Mesenchymal stem cell (in vitro differentiated cells and primary cell): ENCODE data around the gene BRME1.

ENCODE experiments used
- DNase-seq: peaks from one replicate; pipeline ENCODE4 v3.0.0-alpha.2; 2013
- H2AFZ ChIP-seq: one replicate; pipeline ENCODE4 v1.6.1; 2013; ENCODE audit warnings: low read depth, mild to moderate bottlenecking, control low read depth, inconsistent platforms, low read length, moderate library complexity
- H2AK5ac ChIP-seq: 2 replicates; pipeline ENCODE4 v1.6.1; 2013; ENCODE audit warnings: low read length, moderate library complexity, mild to moderate bottlenecking, inconsistent platforms; ENCODE audit not compliant: severe bottlenecking
- H2BK120ac ChIP-seq: one replicate; pipeline ENCODE4 v1.6.1; 2013; ENCODE audit warnings: low read depth, mild to moderate bottlenecking, inconsistent platforms, low read length, moderate library complexity
- H2BK12ac ChIP-seq, 2 experiments: one replicate each; pipeline ENCODE4 v1.6.1; 2013; ENCODE audit warnings: inconsistent platforms in 2 of 2, low read length in 2 of 2, mild to moderate bottlenecking in 2 of 2, moderate library complexity in 2 of 2, control low read depth in 1 of 2
- H2BK15ac ChIP-seq: one replicate; pipeline ENCODE4 v1.6.1; 2013; ENCODE audit warnings: mild to moderate bottlenecking, low read depth, inconsistent platforms; ENCODE audit not compliant: poor library complexity, severe bottlenecking
- H2BK5ac ChIP-seq: 2 replicates; pipeline ENCODE4 v1.6.1; 2013; ENCODE audit warnings: low read depth, mild to moderate bottlenecking, low read length, control low read depth, inconsistent platforms; ENCODE audit not compliant: poor library complexity, severe bottlenecking
- H3K14ac ChIP-seq, 2 experiments: one replicate each; pipeline ENCODE4 v1.6.1; 2013; ENCODE audit warnings: inconsistent platforms in 2 of 2, low read length in 2 of 2, control low read depth in 1 of 2, mild to moderate bottlenecking in 1 of 2, moderate library complexity in 1 of 2
- H3K18ac ChIP-seq, 2 experiments: one replicate each; pipeline ENCODE4 v1.6.1; 2013; ENCODE audit warnings: inconsistent platforms in 2 of 2, low read length in 2 of 2, control low read depth in 1 of 2, low read depth in 1 of 2, mild to moderate bottlenecking in 1 of 2
- H3K23ac ChIP-seq, 2 experiments: one replicate each; pipeline ENCODE4 v1.6.1; 2013; ENCODE audit warnings: inconsistent platforms in 2 of 2, low read length in 2 of 2, mild to moderate bottlenecking in 2 of 2, moderate library complexity in 2 of 2, control low read depth in 1 of 2
- H3K27ac ChIP-seq: 2 replicates; pipeline ENCODE4 v1.5.1; 2013; ENCODE audit warnings: mild to moderate bottlenecking, moderate library complexity, low read length, control low read depth, inconsistent platforms; ENCODE audit not compliant: poor library complexity, severe bottlenecking
- H3K27me3 ChIP-seq, 2 experiments: 2 replicates each; pipeline versions ENCODE4 v1.6.1 to v1.7.0; 2013; ENCODE audit warnings: low read length in 2 of 2, mild to moderate bottlenecking in 2 of 2, moderate library complexity in 2 of 2, control low read depth in 1 of 2, inconsistent platforms in 1 of 2; ENCODE audit not compliant: control insufficient read depth in 1 of 2, insufficient read depth in 1 of 2
- H3K36me3 ChIP-seq, 2 experiments: 2 replicates each; pipeline versions ENCODE4 v1.6.1 to v1.7.0; 2013; ENCODE audit warnings: low read length in 2 of 2, control low read depth in 1 of 2, inconsistent platforms in 1 of 2, low read depth in 1 of 2, mild to moderate bottlenecking in 1 of 2; ENCODE audit not compliant: insufficient read depth in 2 of 2, control insufficient read depth in 1 of 2
- H3K4ac ChIP-seq, 2 experiments: one replicate each; pipeline ENCODE4 v1.6.1; 2013; ENCODE audit warnings: inconsistent platforms in 2 of 2, low read length in 2 of 2, mild to moderate bottlenecking in 2 of 2, moderate library complexity in 2 of 2, control low read depth in 1 of 2, low read depth in 1 of 2
- H3K4me1 ChIP-seq: 2 replicates; pipeline ENCODE4 v1.6.1; 2013; ENCODE audit warnings: low read depth, low read length, control low read depth; ENCODE audit not compliant: control insufficient read depth, insufficient read depth
- H3K4me2 ChIP-seq: 2 replicates; pipeline ENCODE4 v1.6.1; 2013; ENCODE audit warnings: low read length, mild to moderate bottlenecking, inconsistent platforms; ENCODE audit not compliant: poor library complexity, severe bottlenecking
- H3K4me3 ChIP-seq, 2 experiments: 2 replicates each; pipeline versions ENCODE4 v1.5.1 to v1.7.0; 2013; ENCODE audit warnings: low read length in 2 of 2, mild to moderate bottlenecking in 2 of 2, control low read depth in 1 of 2, low read depth in 1 of 2; ENCODE audit not compliant: insufficient read depth in 1 of 2
- H3K79me1 ChIP-seq: replicated peaks from 2 replicates; pipeline ENCODE4 v1.6.1; 2013; ENCODE audit warnings: mild to moderate bottlenecking, control low read depth, low read length, inconsistent platforms; ENCODE audit not compliant: poor library complexity, severe bottlenecking
- H3K9ac ChIP-seq: 2 replicates; pipeline ENCODE4 v1.7.0; 2013; ENCODE audit warnings: mild to moderate bottlenecking, low read length, moderate library complexity
- H3K9me3 ChIP-seq: 2 replicates; pipeline ENCODE4 v1.7.0; 2013; ENCODE audit warnings: mild to moderate bottlenecking, low read length; ENCODE audit not compliant: control insufficient read depth
- H4K8ac ChIP-seq: one replicate; pipeline ENCODE4 v1.6.1; 2013; ENCODE audit warnings: inconsistent platforms, mild to moderate bottlenecking, low read length, moderate library complexity
- H4K91ac ChIP-seq: one replicate; pipeline ENCODE4 v1.6.1; 2013; ENCODE audit warnings: mild to moderate bottlenecking, low read length, inconsistent platforms
- WGBS: methylation state at CpG from one replicate; pipeline ENCODE4 v1.1.7; 2013; ENCODE audit warnings: mixed read lengths; 5-methylcytosine and 5-hydroxymethylcytosine counted together

Gene BRME1

DNA sequence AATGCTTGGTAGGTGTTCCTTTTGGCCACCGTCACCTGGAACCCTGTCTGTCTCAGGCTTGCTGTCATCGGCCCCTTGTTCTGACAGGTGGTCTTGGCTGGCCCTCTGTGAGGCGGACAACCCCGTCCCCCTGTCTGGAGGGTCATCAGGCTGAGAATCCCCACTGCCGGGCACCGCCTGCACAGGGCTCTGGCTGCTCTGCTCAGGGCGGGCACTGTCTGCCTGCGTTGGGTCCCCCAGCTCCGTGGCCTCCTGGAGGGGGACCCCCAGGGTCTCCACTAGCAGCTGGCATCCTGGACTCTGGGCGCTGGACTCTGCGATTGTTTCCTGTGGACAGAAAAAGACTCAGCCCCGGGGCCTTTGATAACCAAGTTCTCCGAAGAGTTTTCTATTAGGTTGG, 15.8 kb downstream of the BRME1 start:
- DNase-seq: no peak
- H3K9ac ChIP-seq: no peak overlapping the region
- no peak overlapping the region for H4K91ac ChIP-seq
- no peak overlapping the region for H3K4me2 ChIP-seq
- no peak overlapping the region for H3K4me3 ChIP-seq
- H2BK12ac ChIP-seq: no peak overlapping the region
- 94% methylated on average over 13 of the region's 13 CpGs for WGBS
- H2AFZ ChIP-seq: no peak overlapping the region
- H2BK5ac ChIP-seq: no peak overlapping the region
- H3K23ac ChIP-seq: no peak overlapping the region
- H2BK120ac ChIP-seq: no peak overlapping the region
- no peaks in the 10 kb centered on the region for H3K79me1 ChIP-seq
- no peaks in the 10 kb centered on the region for H3K9me3 ChIP-seq
- no peak overlapping the region for H2BK15ac ChIP-seq
- H3K27ac ChIP-seq: no peak overlapping the region
- H3K4ac ChIP-seq: no peak overlapping the region
- no peak overlapping the region for H4K8ac ChIP-seq
- H3K27me3 ChIP-seq: peaks cover 0 to 6% of the 10 kb centered on the region in 2 experiments
- H3K18ac ChIP-seq: no peak overlapping the region
- no peak overlapping the region for H2AK5ac ChIP-seq
- no peaks in the 10 kb centered on the region for H3K36me3 ChIP-seq
- H3K4me1 ChIP-seq: no peaks in the 10 kb centered on the region
- H3K14ac ChIP-seq: no peak overlapping the region

DNA sequence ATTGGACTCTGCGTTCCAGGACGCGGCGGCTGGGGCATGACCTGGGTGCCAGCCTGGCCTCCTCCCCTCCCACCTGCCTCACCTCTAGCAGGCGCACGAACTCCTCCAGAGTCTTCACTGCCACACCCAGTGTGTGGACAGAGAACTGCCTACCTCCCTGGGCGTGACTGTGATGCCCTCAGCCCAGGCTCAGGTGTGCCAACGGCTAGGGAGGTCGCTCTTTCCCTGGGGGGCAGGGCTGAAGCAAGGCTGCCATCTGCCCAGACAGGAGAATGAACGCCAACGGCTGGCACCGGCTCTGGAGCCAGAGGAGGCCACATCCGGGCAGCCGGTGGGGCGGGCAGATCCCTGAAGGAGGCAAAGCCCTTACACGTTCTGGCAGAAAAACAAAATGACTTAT, 17.6 kb downstream of the BRME1 start:
- 92% methylated on average over 16 of the region's 16 CpGs for WGBS
- no peak overlapping the region for H3K23ac ChIP-seq
- no peak overlapping the region for H3K4me3 ChIP-seq
- H3K27ac ChIP-seq: no peak overlapping the region
- H3K9me3 ChIP-seq: no peaks in the 10 kb centered on the region
- H3K9ac ChIP-seq: no peak overlapping the region
- peaks cover 0 to 21% of the 10 kb centered on the region in 2 experiments for H3K27me3 ChIP-seq
- H2AFZ ChIP-seq: no peak overlapping the region
- no peak overlapping the region for H2BK5ac ChIP-seq
- H3K4me1 ChIP-seq: peaks cover 2% of the 10 kb centered on the region
- H3K4me2 ChIP-seq: no peak overlapping the region
- no peaks in the 10 kb centered on the region for H3K36me3 ChIP-seq
- H2BK12ac ChIP-seq: no peak overlapping the region
- H2BK120ac ChIP-seq: no peak overlapping the region
- H4K91ac ChIP-seq: no peak overlapping the region
- H4K8ac ChIP-seq: no peak overlapping the region
- H3K4ac ChIP-seq: no peak overlapping the region
- H2AK5ac ChIP-seq: no peak overlapping the region
- no peak overlapping the region for H3K18ac ChIP-seq
- DNase-seq: no peak
- no peak overlapping the region for H3K14ac ChIP-seq
- no peaks in the 10 kb centered on the region for H3K79me1 ChIP-seq
- H2BK15ac ChIP-seq: no peak overlapping the region

DNA sequence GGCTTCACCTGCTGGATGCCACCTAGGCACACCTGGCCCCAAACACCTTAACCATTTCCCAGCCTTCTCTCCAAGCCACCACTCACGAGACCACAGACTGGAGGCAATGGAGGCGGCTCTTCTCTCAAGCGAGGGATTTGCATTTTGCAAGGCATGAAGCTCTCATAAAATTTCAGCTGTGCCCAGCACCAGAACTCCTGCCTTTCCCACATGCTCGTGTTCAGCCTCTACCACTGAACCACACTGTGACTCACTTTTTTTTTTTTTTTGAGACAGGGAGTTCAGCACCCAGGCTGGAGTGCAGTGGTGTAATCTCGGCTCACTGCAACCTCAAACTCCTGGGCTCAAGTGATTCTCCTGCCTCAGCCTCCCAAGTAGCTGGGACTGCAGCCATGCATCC, 18.4 kb downstream of the BRME1 start:
- Histone ChIP-seq H4K8ac (no peak overlapping the region), H3K27ac (no peak overlapping the region), H2AK5ac (no peak overlapping the region), H3K18ac (no peak overlapping the region), H2BK5ac (no peak overlapping the region), H3K27me3 (peaks cover 0 to 21% of the 10 kb centered on the region in 2 experiments), H2AFZ (no peak overlapping the region), H2BK15ac (no peak overlapping the region), H3K4ac (no peak overlapping the region), H2BK12ac (no peak overlapping the region), H3K4me3 (no peak overlapping the region), H3K9me3 (no peaks in the 10 kb centered on the region), H4K91ac (no peak overlapping the region), H3K36me3 (no peaks in the 10 kb centered on the region), H3K4me1 (peaks cover 2% of the 10 kb centered on the region), H3K23ac (no peak overlapping the region), H3K4me2 (no peak overlapping the region), H3K14ac (no peak overlapping the region), H3K79me1 (no peaks in the 10 kb centered on the region), H2BK120ac (no peak overlapping the region), H3K9ac (peak overlapping the region; percentile 7)
- DNase-seq: peak; percentile 38
- 63% methylated on average over 5 of the region's 5 CpGs for WGBS

DNA sequence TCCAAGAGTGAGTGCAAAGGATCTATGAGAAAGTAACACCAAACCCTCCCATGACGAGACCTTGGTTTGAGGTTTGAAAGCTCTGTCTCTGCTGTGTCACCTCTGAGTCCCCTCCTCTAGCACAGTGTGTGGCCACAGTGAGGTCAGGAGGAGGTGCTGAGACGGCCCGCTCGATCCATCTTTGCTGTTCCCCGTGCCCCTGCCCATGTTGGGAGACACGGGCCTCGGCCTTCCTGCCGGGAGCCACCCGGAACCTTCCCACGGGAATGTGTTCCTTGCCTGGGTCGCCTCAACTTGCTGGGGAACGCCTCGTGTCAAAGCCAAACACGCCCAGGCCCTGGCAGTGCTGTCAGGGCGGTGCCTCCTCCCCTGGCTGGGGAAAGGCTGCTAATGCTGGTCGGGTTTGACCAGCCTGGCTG, 18.9 kb downstream of the BRME1 start:
- H3K9ac ChIP-seq: no peak overlapping the region
- 83% methylated on average over 16 of the region's 16 CpGs for WGBS
- no peak overlapping the region for H2AK5ac ChIP-seq
- no peak overlapping the region for H3K18ac ChIP-seq
- H3K23ac ChIP-seq: no peak overlapping the region
- no peak overlapping the region for H2BK120ac ChIP-seq
- H4K91ac ChIP-seq: peak overlapping the region; percentile 41
- no peak overlapping the region for H3K4me2 ChIP-seq
- H3K36me3 ChIP-seq: no peaks in the 10 kb centered on the region
- H2BK15ac ChIP-seq: peak overlapping the region; percentile 54
- no peak overlapping the region for H3K4me3 ChIP-seq
- no peak overlapping the region for H2AFZ ChIP-seq
- H2BK5ac ChIP-seq: no peak overlapping the region
- H4K8ac ChIP-seq: peak overlapping the region; percentile 36
- H3K9me3 ChIP-seq: no peaks in the 10 kb centered on the region
- H2BK12ac ChIP-seq: no peak overlapping the region
- no peak overlapping the region for H3K14ac ChIP-seq
- H3K79me1 ChIP-seq: no peaks in the 10 kb centered on the region
- no peak overlapping the region for H3K27ac ChIP-seq
- H3K4ac ChIP-seq: no peak overlapping the region
- peaks cover 6% of the 10 kb centered on the region for H3K4me1 ChIP-seq
- H3K27me3 ChIP-seq: peaks cover 0 to 21% of the 10 kb centered on the region in 2 experiments
- DNase-seq: no peak
